Occipital lobe (tissue), 3 donors: ENCODE data around the gene IPO7. TPM values are rescaled to one million over a fixed set of nuclear protein-coding genes. Genes with fewer than 3 reads are reported as not detected.
A peak's percentile ranks its signal among the peaks of the same experiment; 100 is the strongest.

Experiments used
- DNase-seq: peaks from one replicate; lab custom pipeline; 2025; lab: John Stamatoyannopoulos, UW
- small RNA-seq: library from RNA; depleted of rRNA; stranded (forward); fragments of <200 nt; gene quantifications from one replicate; pipeline ENCODE3, GENCODE V24; 2014
- total RNA-seq: library from RNA; depleted of rRNA; stranded (reverse); fragments of >200 nt; gene quantifications from one replicate; pipeline ENCODE4 v1.2.3, GENCODE V29; 2014

IPO7 gene
- total RNA-seq, 1 donor from 2014 or later: 216 TPM

- DNase-seq: no peak
These were observed 105.9 kb downstream of the IPO7 start for GRCh38 chr11:9490376-9490775.

- no peak for DNase-seq
These were observed 109.0 kb downstream of the IPO7 start for GRCh38 chr11:9493492-9493891.

GRCh38 chr11:9494316-9494715 lies 109.9 kb downstream of the IPO7 start:
- DNase-seq: no peak

GRCh38 chr11:9495803-9496514 lies 111.5 kb downstream of the IPO7 start:
- no peak for DNase-seq

Small RNAs within 50 kb of the gene (small RNA-seq; reads per million reads assigned to genes)
- 31.2 reads per million, percentile 94 among the genes with 10 or more reads in this experiment for gene SNORA23

Other genes with a start within 250 kb of the IPO7 start
- gene DENND5A, start 119.3 kb upstream of the IPO7 start, total RNA-seq: 137 TPM
- 74.1 TPM for gene TMEM41B, start 70.1 kb upstream of the IPO7 start, total RNA-seq
- gene ZNF143, start 76.4 kb downstream of the IPO7 start, total RNA-seq: 33.5 TPM
- 17.3 TPM for gene WEE1, start 189.0 kb downstream of the IPO7 start, total RNA-seq